GM13976 (cell line): Measurements from ENCODE around the gene CLEC16A.
"Not testable (repeated sequence)": the region's sequence is repeated elsewhere in the genome, so short reads cannot be mapped to it uniquely, and the experiment has no call there.

Experiments used
- DNase-seq: peaks from one replicate; pipeline ENCODE4 v3.0.0; 2012; ENCODE audit warnings: low spot score
- CTCF ChIP-seq: IDR thresholded peaks from 2 replicates; pipeline ENCODE4 v1.5.1; 2012; ENCODE audit warnings: borderline replicate concordance, mild to moderate bottlenecking; ENCODE audit not compliant: insufficient read depth; ENCODE audit errors: extremely low read depth, missing control alignments, control extremely low read depth
- in situ Hi-C: fragments of 300-500 bp; cut with MboI; formaldehyde crosslinking; loops from one replicate; pipeline ENCODE4 v1.12.0; 2022; ENCODE audit warnings: low sequenced_read_pairs, mixed read lengths, inconsistent platforms; ENCODE audit not compliant: unreplicated experiment

CLEC16A gene

DNA sequence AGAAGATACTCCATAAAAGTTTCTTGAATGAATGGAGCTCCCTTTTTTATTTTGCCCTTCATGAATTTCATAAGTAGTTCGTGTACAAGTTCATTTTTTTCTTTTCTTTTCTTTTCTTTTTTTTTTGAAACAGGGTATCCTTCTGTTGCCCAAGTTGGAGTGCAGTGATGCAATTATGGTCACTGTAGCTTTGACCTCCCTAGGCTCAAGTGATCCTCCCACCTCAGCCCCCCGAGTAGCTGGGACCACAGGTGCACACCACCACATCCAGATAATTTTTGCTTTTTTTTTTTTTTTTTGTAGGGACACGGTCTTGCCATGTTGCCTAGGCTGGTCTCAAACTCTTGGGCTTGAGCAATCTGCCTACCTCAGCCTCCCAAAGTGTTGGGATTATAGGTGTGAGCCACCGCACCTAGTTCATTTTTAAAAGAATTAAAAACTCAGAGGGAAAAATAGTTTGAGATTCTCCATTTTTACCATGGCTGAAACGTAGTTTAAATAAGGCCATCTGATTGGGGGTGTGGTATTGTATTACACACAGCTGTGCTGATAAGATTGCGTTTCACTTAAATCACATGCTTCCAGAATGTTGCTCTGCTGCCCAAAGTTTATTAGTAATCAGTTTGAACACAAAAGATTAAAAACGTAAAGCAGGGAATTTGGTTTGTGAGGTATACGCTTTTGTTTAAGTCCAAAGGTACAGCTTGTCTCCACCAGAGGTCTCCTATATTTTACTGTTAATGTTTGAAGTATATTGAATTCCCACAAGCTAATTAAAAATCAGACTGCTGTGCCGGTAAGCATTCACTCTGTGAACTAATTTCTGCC lies 157.5 kb downstream of the CLEC16A start:
- in situ Hi-C loops: no loop called here
- no peak for DNase-seq
- no peak for TF ChIP-seq CTCF

- in situ Hi-C loops: no loop called here
- DNase-seq: no peak
- no peak for TF ChIP-seq CTCF
These were observed 158.1 kb downstream of the CLEC16A start for GRCh38 chr16:11102523-11102898.

DNA sequence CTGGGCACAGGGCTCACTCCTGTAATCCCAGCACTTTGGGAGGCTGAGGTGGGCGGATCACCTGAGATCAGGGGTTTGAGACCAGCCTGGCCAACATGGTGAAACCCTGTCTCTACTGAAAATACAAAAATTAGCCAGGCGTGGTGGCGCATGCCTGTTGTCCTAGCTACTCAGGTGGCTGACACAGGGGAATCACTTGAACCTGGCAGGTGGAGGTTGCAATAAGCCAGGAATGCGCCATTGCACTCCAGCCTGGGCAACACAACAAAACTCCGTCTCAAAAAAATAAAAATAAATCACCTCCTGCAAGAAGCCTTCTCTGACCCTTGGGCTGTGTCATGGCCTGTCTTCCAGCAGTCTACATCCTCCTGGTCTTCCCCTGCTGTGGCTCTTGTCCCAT lies 158.9 kb downstream of the CLEC16A start:
- in situ Hi-C loops, DNase-seq: not testable (repeated sequence)

DNA sequence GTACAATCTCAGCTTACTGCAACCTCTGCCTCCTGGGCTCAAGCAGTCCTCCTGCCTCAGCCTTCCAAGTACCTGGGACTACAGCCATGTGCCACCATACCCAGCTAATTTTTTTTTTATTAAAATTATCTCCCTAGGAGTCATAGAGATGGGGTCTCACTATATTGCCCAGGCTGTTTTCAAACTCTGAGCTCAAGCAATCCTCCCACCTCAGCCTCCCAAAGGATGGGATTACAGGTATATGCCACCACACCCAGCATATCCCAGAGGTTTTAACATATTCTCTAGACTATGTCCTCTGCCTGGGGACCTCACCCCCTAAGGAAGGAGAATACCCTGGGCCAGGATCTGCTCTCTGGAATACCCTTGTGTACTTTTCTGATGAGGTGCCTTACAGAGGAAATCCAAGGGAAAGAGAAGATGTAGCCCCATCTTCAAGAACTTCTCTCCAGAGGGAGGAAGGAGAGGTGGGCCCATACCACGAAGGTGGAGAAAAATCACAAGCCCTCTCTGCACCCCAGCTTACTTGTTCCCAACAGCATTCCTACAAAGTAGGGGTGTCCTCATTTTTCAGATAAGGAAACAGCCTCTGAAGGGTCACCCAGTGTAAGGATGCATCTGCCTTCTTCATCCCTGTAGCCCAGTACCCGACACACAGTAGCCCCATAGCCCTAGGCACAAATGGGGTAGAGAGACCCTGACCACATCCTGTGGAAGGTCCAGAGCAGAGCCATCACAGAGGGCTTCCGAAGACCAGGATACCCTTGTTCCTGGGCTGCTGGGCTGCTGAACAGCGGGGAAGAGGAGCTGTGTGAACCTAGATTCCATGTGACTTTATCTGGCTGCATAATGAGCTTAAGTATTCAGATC lies 160.0 kb downstream of the CLEC16A start:
- DNase-seq: no peak
- TF ChIP-seq CTCF: no peak
- in situ Hi-C loops: no loop called here

DNA sequence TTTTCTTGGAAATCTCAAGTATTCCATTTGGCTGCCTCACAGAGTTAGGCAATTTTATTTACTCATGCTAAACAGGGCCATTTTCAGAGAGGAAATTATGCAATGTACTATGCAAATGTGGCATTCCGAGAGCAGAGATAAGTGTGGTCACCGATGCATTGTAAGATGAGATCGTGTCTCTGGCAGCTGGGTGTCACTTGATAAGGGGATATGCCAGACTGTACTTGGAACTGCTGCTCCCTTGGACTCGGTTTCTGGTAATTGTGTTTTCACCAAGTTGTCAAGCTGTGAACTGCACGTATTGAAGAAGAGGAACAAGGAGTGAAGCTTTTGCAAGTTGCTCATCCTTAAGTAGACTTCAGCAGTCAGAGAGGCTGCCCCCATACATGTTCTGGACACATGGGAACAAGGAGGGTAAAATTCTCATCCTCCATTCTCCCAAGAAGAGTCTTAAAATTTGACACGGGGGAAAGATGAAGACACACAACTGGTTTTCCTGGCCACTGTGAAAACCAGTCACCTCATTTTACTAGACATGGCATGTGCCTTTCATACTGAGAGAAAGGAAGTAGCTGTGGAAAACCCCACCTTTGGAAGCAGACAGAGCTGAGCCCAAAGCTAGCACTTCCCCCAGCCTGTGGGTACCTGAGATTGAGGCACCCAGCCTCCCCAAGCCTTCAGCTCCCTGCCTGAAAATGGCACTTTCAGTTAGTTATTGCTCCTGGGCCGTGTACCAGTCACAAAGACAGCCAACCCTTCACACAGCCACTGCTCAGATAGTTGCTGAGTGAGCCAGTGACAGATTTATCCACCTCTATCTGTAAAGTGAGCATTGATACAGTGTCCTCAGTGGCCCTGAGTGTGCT lies 160.9 kb downstream of the CLEC16A start:
- in situ Hi-C loops: no loop called here

GRCh38 chr16:11106726-11107125 lies 162.4 kb downstream of the CLEC16A start:
- no peak for DNase-seq
- no peak for TF ChIP-seq CTCF
- in situ Hi-C loops: no loop called here

More for the DNA sequence above, 160.9 kb downstream of the CLEC16A start:
- DNase-seq: peak; percentile 64
- TF ChIP-seq CTCF: no peak
